Activated CD4-positive, alpha-beta memory T cell treated with anti-CD3 and anti-CD28 coated beads, Interleukin-2, amount 10 ng/mL, durations not matched to agents 7 days and 5 days (primary cell): Measurements from ENCODE around the gene PID1. TPM values are rescaled to one million over a fixed set of nuclear protein-coding genes. Genes with fewer than 3 reads are reported as not detected.

Source experiments
- CTCF ChIA-PET: fragments of 350-600 bp; sonication (Branson Sonifier 250); formaldehyde crosslinking; loops from one replicate; lab custom pipeline; 2021; ENCODE audit warnings: antibody characterized with exemption, inconsistent platforms; lab: Charles Lee
- POLR2A ChIA-PET: fragments of 350-600 bp; sonication (Branson Sonifier 250); formaldehyde crosslinking; loops from one replicate; lab custom pipeline; 2021; ENCODE audit warnings: antibody characterized with exemption; lab: Charles Lee
- DNase-seq: peaks from one replicate; pipeline ENCODE4 v3.0.0-alpha.2; 2020
- H3K27ac Mint-ChIP-seq: one replicate; pipeline ENCODE4 v1.8.0; 2021; ENCODE audit warnings: mild to moderate bottlenecking, mixed read lengths
- H3K27me3 Mint-ChIP-seq: one replicate; pipeline ENCODE4 v1.8.0; 2021; ENCODE audit warnings: mixed read lengths
- H3K36me3 Mint-ChIP-seq: one replicate; pipeline ENCODE4 v1.8.0; 2021; ENCODE audit warnings: low read depth, mixed read lengths
- H3K4me1 Mint-ChIP-seq: one replicate; pipeline ENCODE4 v1.8.0; 2021; ENCODE audit warnings: mixed read lengths
- H3K4me3 Mint-ChIP-seq: one replicate; pipeline ENCODE4 v1.8.0; 2021; ENCODE audit warnings: mild to moderate bottlenecking, mixed read lengths
- H3K9me3 Mint-ChIP-seq: one replicate; pipeline ENCODE4 v1.8.0; 2021; ENCODE audit warnings: mixed read lengths
- total RNA-seq, 2 experiments: library from RNA; stranded (reverse); gene quantifications; one replicate each; pipeline ENCODE4 v1.2.3, GENCODE V29; 2021

The PID1 gene
- total RNA-seq, 2 experiments from 2014 or later = not detected

DNA sequence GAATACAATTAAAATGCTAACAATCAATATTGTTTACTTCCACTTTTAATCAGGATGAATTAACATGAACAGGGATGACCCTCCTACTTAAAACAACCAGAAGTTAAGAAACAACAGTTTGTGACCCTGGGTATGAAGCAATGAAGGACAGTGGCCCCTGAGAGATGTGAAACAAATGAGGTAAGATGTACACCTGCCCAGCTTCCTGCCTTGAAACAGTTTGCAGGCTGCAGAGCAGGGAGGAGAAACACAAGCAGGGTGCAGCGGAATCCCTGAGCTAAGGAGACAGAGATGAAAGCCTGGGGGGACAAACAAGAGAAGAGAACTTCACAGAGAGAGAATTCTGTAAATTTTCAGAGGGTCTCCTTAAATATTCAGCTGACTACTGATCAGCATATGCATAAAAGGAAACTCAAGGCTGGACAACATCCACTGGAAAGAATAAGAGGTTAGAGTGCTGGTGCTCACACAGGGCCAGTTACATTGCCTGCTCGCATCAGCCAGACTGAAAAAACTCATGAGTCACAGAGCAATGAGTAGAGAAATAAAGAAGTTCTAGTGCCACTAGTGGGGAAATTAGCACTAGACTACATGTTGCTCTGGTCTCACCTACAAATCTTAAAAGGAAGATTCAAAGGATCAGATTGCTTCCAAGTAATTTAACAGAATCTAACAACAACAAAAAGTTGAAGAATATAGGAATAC lies 106.4 kb downstream of the PID1 start:
- POLR2A ChIA-PET = no interaction called here
- Mint-ChIP-seq H3K9me3 (no peaks in the 10 kb centered on the region), H3K4me1 (no peaks in the 10 kb centered on the region), H3K36me3 (no peaks in the 10 kb centered on the region), H3K27me3 (no peaks in the 10 kb centered on the region), H3K27ac (no peak overlapping the region), H3K4me3 (no peak overlapping the region)
- CTCF ChIA-PET = no interaction called here
- DNase-seq = no peak

GRCh38 chr2:229163893-229164292 lies 107.2 kb downstream of the PID1 start:
- Mint-ChIP-seq H3K27me3 (no peaks in the 10 kb centered on the region), H3K4me3 (no peak overlapping the region), H3K9me3 (no peaks in the 10 kb centered on the region), H3K36me3 (no peaks in the 10 kb centered on the region), H3K4me1 (no peaks in the 10 kb centered on the region), H3K27ac (no peak overlapping the region)
- POLR2A ChIA-PET = no interaction called here
- DNase-seq = no peak
- CTCF ChIA-PET = no interaction called here

GRCh38 chr2:229162015-229162414 lies 109.1 kb downstream of the PID1 start:
- no peaks in the 10 kb centered on the region for H3K4me1 Mint-ChIP-seq
- H3K27ac Mint-ChIP-seq = no peak overlapping the region
- CTCF ChIA-PET = no interaction called here
- POLR2A ChIA-PET = no interaction called here
- DNase-seq = no peak
- H3K9me3 Mint-ChIP-seq = no peaks in the 10 kb centered on the region
- H3K27me3 Mint-ChIP-seq = no peaks in the 10 kb centered on the region
- H3K36me3 Mint-ChIP-seq = no peaks in the 10 kb centered on the region
- no peak overlapping the region for H3K4me3 Mint-ChIP-seq

GRCh38 chr2:229160984-229161383 lies 110.1 kb downstream of the PID1 start:
- ChIA-PET CTCF (no interaction called here), POLR2A (no interaction called here)
- Mint-ChIP-seq H3K9me3 (no peaks in the 10 kb centered on the region), H3K4me3 (no peak overlapping the region), H3K36me3 (no peaks in the 10 kb centered on the region), H3K27ac (no peak overlapping the region), H3K27me3 (no peaks in the 10 kb centered on the region), H3K4me1 (no peaks in the 10 kb centered on the region)
- DNase-seq = no peak

DNA sequence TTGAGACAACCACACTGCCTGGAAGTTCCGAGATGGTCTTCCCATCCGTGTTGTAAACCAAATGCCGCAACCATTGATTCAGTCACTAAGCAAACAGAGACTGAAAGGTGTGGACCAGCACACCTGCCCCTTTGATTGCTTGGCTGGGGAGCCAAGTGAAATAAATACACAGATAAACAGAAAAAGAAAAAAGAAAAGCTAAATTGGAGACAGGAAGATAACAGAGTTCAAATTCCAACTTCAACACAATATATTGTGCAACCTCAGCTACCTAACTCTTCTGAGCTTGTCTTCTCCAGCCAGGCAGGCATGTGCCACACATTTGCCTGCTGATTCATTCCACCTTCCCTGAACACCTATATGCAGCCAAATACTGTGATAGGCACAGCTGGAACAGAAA lies 110.9 kb downstream of the PID1 start:
- Mint-ChIP-seq H3K36me3 (no peaks in the 10 kb centered on the region), H3K27ac (no peak overlapping the region), H3K4me1 (no peaks in the 10 kb centered on the region), H3K27me3 (no peaks in the 10 kb centered on the region), H3K4me3 (no peak overlapping the region), H3K9me3 (no peaks in the 10 kb centered on the region)
- POLR2A ChIA-PET = no interaction called here
- no peak for DNase-seq
- CTCF ChIA-PET = no interaction called here

GRCh38 chr2:229159405-229159804 lies 111.7 kb downstream of the PID1 start:
- H3K4me1 Mint-ChIP-seq = no peaks in the 10 kb centered on the region
- no peak overlapping the region for H3K27ac Mint-ChIP-seq
- no peak overlapping the region for H3K4me3 Mint-ChIP-seq
- H3K9me3 Mint-ChIP-seq = peaks cover under 1% of the 10 kb centered on the region
- no peak for DNase-seq
- no peaks in the 10 kb centered on the region for H3K36me3 Mint-ChIP-seq
- ChIA-PET POLR2A (no interaction called here), CTCF (no interaction called here)
- H3K27me3 Mint-ChIP-seq = no peaks in the 10 kb centered on the region

GRCh38 chr2:229154381-229154780 lies 116.7 kb downstream of the PID1 start:
- DNase-seq = no peak
- H3K27me3 Mint-ChIP-seq = no peaks in the 10 kb centered on the region
- H3K4me1 Mint-ChIP-seq = no peaks in the 10 kb centered on the region
- ChIA-PET CTCF (no interaction called here), POLR2A (no interaction called here)
- H3K4me3 Mint-ChIP-seq = no peak overlapping the region
- no peak overlapping the region for H3K27ac Mint-ChIP-seq
- H3K9me3 Mint-ChIP-seq = peaks cover 6% of the 10 kb centered on the region
- no peaks in the 10 kb centered on the region for H3K36me3 Mint-ChIP-seq

- H3K36me3 Mint-ChIP-seq = no peaks in the 10 kb centered on the region
- CTCF ChIA-PET = no interaction called here
- no peak overlapping the region for H3K4me3 Mint-ChIP-seq
- peaks cover 6% of the 10 kb centered on the region for H3K9me3 Mint-ChIP-seq
- POLR2A ChIA-PET = no interaction called here
- H3K27me3 Mint-ChIP-seq = no peaks in the 10 kb centered on the region
- H3K27ac Mint-ChIP-seq = no peak overlapping the region
- DNase-seq = no peak
- no peaks in the 10 kb centered on the region for H3K4me1 Mint-ChIP-seq
Measured at GRCh38 chr2:229153951-229154350, 117.1 kb downstream of the PID1 start.

GRCh38 chr2:229153267-229153666 lies 117.8 kb downstream of the PID1 start:
- Mint-ChIP-seq H3K9me3 (peaks cover 6% of the 10 kb centered on the region), H3K27ac (no peak overlapping the region), H3K36me3 (no peaks in the 10 kb centered on the region), H3K4me1 (no peaks in the 10 kb centered on the region), H3K4me3 (no peak overlapping the region), H3K27me3 (no peaks in the 10 kb centered on the region)
- CTCF ChIA-PET = no interaction called here
- POLR2A ChIA-PET = no interaction called here
- DNase-seq = no peak

DNA sequence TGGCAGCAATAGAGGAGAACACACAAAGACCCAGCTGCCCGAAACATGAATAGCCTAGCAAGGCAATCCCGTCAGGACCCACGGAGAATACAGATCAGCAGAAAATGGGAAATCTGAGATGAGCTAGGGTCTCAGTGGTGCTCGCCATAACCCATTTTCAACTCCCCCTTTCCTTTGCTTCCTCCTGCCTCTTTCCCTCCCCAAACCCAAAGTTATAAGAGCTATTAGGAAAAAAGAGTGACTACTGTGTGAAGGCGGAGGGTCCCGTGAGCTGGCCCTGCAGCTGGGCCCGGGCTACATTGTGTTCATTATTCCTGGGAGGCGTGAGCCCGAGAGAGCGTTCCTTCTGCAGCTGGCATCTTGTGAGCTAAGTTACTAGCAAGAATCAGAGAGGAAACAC lies 118.4 kb downstream of the PID1 start:
- H3K4me1 Mint-ChIP-seq = no peaks in the 10 kb centered on the region
- CTCF ChIA-PET = no interaction called here
- no peak for DNase-seq
- H3K4me3 Mint-ChIP-seq = no peak overlapping the region
- H3K27me3 Mint-ChIP-seq = no peaks in the 10 kb centered on the region
- no peaks in the 10 kb centered on the region for H3K36me3 Mint-ChIP-seq
- H3K9me3 Mint-ChIP-seq = peaks cover 6% of the 10 kb centered on the region
- POLR2A ChIA-PET = no interaction called here
- no peak overlapping the region for H3K27ac Mint-ChIP-seq

- ChIA-PET CTCF (no interaction called here), POLR2A (no interaction called here)
- peaks cover 6% of the 10 kb centered on the region for H3K9me3 Mint-ChIP-seq
- H3K27me3 Mint-ChIP-seq = no peaks in the 10 kb centered on the region
- H3K36me3 Mint-ChIP-seq = no peaks in the 10 kb centered on the region
- no peak overlapping the region for H3K4me3 Mint-ChIP-seq
- DNase-seq = no peak
- H3K27ac Mint-ChIP-seq = no peak overlapping the region
- H3K4me1 Mint-ChIP-seq = no peaks in the 10 kb centered on the region
Measured at GRCh38 chr2:229150317-229150716, 120.8 kb downstream of the PID1 start.

DNA sequence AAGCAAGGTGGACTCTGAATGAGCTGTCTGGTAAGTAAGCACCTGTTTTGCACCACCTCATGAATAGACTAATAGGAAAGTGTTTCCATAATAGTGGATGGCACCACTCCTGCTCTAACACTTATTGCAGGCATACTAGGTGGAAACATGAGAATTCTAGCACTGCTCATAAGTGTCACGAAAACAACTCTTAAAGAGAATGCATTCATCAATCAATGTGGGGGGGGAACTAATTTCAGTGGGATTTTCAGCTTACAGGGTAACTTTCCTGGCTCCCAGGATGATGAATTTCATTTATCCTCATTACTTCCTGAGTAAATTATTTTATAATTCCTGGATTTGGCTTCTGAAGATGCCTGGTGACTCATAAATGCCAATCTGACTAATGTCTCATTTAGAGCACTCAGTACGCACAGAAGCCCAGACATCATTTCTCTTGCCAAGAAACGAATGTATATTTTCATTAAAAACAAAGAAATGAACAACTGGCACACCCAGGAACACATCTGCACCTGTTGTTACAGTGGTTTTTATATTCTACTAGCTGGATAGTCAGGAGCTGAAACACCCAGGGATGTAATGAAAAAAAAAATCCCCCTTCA lies 129.6 kb downstream of the PID1 start:
- Mint-ChIP-seq H3K4me3 (no peak overlapping the region), H3K27ac (no peak overlapping the region), H3K36me3 (no peaks in the 10 kb centered on the region), H3K9me3 (no peaks in the 10 kb centered on the region), H3K27me3 (no peaks in the 10 kb centered on the region), H3K4me1 (no peaks in the 10 kb centered on the region)
- POLR2A ChIA-PET = no interaction called here
- DNase-seq = no peak
- CTCF ChIA-PET = no interaction called here

GRCh38 chr2:229137639-229138038 lies 133.4 kb downstream of the PID1 start:
- ChIA-PET CTCF (no interaction called here), POLR2A (no interaction called here)
- Mint-ChIP-seq H3K27me3 (no peaks in the 10 kb centered on the region), H3K27ac (no peak overlapping the region), H3K9me3 (peaks cover 2% of the 10 kb centered on the region), H3K4me3 (no peak overlapping the region), H3K4me1 (no peaks in the 10 kb centered on the region), H3K36me3 (no peaks in the 10 kb centered on the region)
- DNase-seq = no peak

DNA sequence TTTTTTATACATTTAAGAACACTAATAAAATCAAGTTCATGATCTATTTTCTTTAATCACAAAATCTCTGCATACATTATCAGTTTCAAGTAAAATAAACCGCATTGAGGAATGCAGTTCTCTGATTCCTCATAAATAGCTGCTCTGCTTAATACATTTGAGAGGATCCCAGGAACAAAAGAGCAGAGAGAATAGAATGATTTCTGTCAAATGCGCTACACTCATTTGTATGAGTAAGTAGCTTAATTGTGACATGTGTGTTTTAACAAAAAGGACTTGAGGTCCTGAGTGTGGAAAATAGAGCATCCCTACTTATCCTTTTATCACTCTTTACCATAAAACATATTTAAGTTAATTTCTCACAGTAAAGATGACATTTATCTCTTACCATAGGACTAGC lies 134.0 kb downstream of the PID1 start:
- no peak for DNase-seq
- ChIA-PET POLR2A (no interaction called here), CTCF (no interaction called here)
- Mint-ChIP-seq H3K4me3 (no peak overlapping the region), H3K27ac (no peak overlapping the region), H3K27me3 (no peaks in the 10 kb centered on the region), H3K4me1 (no peaks in the 10 kb centered on the region), H3K36me3 (no peaks in the 10 kb centered on the region), H3K9me3 (peaks cover 2% of the 10 kb centered on the region)
